IPS-NIHi7 (cell line): ENCODE measurements around the gene SLU7.

Source experiments
- DNase-seq: peaks from one replicate; pipeline ENCODE4 v3.0.0; 2012; ENCODE audit warnings: mixed read lengths; ENCODE audit errors: extremely low spot score

The SLU7 gene

DNA sequence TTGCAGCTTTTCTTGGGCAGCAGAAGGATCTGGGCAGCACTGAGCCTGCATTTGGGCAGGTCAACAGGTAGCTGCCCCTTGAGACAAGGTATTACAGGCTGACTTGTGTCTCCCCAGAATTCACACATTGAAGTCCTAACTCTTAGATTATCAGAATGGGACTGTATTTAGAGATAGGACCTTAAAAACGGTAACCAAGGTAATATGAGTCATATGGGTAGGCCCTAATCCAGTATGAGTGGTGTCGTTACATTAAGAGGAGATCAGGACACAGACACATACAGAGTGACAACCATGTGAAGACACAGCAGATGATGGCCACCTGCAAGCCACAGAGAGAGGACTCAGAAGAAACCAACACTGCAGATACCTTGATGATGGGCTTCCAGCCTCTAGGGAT lies 51.6 kb downstream of the SLU7 start:
- DNase-seq = no peak

DNA sequence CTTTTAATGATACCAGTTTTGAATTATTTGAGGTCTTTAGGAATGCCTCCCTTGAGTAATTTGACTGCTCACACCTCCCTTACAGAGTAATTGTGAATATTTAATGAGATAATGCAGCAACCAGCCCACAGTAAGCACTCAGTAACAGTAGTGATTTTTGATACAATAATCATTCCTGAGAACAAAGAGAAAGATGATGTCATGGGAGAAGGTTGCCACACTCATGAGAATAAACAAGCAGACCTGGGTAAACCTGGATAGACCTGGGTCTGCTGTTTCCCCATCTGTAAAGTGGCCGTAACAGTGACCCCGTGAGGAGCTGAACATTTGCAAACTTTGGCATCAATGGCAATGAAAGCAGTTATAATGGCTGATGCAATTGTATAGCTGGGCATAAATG lies 52.7 kb downstream of the SLU7 start:
- DNase-seq = no peak

DNA sequence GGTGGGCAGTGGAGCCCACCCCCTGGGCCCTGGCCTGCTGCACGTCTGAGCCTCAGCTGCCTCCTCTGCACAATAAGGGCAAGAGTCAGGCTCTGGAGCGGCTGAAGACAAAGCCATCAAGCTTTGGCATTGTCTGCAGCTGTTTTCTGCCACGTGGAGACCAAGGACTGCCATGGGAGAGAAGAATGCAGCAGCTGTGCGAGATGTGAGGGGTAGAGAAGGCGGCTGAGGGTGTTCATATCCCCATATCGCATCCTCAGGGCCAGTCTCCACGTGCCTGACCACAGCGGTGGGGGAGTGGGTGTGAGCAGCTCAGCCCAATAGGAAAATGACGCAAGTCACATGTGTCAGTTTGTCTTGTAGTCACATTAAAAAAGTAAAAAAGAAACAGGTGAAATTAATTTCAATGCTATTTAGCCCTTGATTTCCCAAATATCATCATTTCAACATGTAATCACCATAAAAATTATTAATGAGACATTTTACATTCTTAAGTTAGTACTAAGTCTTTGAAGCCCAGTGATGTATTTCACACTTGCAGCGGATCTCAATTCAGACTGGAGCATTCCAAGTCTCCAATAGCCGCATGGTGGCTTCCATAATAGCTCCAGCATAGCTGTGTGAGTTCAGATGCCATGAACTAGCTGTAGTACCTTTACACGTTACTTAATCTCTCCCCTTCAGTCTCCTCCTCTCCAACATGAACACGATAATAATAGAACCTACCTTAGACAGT lies 55.1 kb downstream of the SLU7 start:
- no peak for DNase-seq

DNA sequence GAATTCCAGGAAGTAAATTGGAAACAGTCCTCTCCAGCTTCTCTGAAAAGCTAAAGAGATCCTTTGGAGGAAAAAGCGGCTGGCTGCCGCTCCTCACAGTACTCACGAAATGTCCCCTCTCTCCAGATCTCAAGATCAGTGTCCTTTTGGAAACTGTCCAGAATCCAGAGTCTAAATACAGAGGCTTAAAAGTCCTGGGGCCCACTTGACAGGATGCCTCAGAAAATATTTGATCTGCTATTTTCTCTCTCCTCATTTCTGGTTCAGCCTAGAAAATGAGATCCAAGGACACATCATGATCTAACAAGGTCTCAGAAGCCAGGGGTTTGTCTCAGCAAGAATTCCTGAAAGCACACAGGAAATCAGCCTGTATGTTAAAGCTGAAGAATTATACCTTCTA lies 55.7 kb downstream of the SLU7 start:
- DNase-seq = no peak

DNA sequence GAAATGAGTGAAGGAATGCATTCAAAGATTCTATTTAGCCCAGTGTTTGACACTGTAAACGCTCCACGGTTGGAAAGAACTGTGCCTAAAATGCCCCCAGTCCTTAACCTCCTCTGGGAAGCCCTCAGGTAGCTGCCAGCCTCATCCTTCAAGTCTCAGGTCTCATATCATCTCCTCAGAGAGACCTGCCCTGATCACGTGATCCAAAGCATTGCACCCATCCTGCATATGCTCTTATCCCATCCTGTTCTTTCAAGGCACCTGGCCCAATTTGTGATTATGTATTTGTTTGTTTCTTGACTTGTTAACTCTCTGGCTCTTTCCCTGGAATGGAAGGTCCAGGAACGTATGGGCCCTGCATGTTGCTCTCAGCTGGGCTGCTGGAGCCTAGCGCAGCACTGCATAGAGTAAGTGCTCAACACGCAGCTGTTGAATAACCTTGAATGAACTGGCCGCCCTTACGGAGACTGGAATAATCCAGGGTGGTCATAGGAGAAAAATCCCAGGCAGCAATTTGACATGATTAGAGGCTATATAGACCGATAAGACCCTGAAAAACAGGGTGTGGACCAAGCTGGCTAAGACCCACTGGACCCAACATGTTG lies 57.2 kb downstream of the SLU7 start:
- DNase-seq = no peak

DNA sequence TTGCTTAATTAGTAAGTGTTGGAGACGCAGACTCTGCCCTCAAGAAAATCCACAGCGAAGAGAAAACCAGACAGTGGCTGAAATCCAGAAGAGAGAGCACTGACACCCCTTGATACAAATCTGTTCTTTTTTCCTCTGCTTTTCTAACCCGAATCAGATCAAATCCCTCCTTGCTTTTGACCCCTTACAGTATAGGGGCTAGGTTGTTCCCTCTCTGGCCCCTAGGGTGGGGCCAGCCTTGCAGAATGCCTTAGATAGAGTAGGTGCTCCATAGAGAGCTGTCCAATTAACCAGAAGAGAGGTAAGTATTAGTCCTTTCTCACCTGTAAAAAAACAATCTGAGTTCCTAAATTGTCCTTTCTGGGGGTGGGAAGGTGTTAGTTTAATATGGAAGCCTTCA lies 58.6 kb downstream of the SLU7 start:
- DNase-seq = peak; percentile 50

DNA sequence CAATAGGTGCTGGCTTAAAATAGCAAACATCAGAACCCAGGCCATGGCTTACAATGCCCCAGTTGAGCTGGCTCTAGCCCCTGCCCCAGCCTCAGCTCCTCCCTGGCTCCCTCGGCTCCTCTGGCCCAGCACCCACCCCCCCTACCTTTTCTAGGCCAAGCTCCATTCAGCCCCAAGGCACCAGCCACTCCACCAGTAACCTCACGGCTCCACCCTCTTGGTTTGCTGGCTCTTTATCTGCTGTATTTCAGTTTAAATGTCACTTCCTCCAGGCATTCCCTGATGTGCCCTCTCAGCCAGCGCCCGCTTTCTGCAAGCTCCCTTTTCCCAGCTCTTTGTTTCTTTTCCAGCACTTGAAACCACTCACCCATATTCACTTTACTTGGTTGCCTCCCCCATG lies 59.1 kb downstream of the SLU7 start:
- DNase-seq = peak; percentile 56

DNA sequence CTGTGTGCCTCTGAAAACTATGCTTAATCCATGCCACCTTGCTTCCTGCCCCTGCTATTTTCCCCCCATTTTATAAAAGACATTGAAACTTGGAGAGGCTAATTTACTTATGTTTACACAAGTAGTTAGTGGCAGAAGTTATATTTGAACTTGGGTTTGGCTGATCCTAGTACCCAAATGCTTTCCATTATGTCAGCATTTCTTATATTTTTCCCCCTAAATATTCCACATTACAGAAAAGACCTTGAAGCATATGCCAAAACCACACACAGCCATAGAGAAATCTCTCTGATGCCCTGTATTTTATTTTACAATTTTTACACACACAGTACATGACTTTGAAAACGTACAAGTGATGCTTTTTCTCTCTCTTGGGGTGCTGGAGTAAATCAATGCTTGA lies 59.6 kb downstream of the SLU7 start:
- no peak for DNase-seq

DNA sequence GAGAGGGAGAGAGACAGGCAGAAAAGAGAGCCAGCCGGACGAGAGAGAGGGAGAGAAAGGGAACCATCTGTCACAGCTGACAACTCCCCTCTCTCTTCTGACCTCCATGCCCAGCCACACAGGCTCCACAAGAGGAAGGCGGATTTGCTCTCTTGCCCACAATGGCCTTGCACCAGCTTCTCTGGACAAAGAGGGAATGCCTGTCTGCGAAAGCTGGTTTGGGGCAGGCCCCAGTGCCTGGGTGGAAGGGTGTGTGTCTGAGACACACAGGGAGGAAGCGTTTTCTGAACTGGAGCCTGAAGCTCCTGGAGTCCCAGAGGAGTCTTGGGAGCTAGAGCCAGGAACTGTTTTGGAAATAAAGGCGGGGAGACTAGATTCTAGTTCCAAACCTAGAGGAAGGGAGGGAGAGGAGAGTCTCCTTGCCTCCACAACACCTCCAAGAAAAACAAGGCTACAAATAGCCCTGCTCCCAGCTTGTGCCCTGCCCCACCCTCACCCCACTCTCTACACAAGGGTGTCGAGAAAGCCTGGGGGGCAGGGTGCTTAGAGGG lies 60.9 kb downstream of the SLU7 start:
- DNase-seq = no peak

DNA sequence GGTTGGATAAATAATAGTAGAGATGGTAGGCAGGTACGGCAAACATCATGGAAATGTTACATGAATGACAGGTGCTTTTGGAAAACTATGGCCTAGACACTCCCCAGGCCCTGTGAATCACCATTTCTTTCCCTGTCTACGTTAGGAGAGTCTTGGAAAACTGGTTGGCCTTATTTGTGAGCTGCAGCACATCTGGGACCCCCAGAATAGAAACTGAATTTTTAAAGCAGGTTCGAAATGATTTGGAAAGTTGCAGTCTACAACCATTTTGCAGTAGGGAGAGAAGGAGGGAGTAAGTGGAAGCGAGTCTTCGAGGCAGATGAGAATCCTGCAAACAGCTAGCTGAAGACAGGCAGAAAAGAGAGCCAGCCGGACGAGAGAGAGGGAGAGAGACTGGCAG lies 61.5 kb downstream of the SLU7 start:
- DNase-seq = no peak

DNA sequence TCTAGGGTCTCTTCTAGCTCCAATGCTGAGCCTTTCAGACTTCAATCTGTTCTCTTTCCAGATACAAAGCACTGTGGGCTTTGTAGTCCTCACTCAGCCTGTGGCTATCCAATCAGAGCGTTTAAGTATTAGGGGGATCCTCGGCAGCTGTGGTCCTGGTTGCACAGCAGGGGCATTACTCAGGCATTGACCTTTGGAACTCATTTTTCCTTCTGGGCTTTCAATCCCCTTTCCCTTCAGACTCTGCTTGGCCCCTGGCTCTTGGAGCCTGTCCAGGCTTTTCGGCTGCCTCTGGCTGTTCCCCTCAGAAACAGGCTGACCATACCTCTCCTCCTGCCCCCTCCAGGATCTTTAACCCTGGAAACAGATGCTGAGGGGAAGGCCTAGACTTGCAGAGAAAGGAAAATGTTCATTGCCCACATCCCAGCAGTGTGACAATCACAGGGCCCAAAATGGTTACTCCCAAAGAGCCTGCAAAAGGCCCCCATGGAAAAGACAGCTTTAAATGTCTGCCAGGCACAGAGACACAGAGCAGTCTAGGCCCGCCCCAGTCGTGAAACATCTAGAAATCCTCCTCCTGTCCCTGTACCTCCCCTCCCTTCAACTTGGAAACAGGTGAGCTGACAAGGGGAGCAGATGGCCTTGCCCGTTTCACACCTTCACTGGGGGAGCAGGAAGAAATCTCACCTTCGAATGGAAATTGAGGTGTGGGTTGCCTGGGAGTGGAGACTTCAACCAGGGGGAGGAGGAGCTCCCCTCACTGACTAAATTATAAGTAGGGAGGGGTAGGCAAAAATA lies 62.1 kb downstream of the SLU7 start:
- DNase-seq = no peak

DNA sequence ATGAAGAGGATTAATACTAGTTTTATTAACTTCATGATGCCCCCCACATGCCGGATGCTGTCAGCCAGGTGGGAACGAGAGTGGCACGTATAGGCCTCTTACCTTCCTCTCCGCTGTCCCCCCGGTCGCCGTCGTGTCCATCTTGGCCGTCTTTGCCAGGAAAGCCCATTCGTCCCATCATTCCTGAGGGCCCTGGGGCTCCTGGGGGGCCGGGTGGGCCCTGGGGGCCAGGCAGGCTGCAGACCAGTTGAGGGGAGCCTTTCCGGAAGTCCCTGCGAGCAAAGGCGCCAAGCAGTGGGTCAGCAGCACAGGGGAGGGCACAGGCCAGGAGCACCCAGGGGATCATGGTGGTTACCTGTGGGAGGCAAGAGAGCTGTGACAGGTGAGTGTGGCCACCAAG lies 64.2 kb downstream of the SLU7 start:
- DNase-seq = no peak

DNA sequence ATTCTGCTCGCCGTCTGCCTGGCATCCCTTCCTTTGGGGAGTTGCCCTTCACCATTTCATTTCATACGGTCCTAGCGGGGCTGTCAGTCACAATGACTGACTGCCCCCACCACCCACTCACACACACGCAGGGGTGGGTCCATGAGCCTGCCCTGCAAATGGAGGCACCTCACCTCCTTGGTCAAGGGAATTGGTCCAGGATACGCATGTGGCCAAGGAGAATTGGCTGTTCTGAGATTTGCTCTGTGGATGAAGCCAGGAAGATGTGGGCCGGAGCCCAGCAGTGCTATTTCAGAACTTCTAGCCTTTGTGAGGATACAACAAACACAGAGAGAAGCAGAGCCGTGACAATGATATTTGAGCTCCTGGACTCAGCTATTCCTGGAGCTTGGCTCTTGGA lies 65.5 kb downstream of the SLU7 start:
- peak; percentile 69 for DNase-seq

DNA sequence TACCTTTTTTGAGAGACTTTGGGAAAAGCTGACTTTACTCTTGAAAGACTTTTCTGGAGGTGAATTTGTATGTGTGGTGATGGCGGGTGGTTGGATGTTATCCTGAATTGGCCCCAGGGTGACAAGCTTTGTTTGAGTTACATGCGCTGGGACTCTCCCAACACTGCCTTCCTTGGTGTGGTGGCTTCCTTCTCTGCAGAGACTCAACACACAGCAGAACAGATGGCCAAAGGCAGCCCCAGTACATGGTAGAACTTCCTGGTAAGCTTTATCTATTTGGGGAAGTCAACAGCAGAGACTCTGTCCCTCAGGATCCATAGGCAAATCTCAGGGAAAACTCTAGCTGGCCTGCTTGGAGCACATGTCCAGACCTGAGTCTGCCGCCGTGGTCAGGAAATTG lies 66.6 kb downstream of the SLU7 start:
- DNase-seq = no peak
